Mesendoderm (in vitro differentiated cells): Measurements from ENCODE around the gene ZFPM1.

Experiments used
- DNase-seq: peaks from one replicate; pipeline ENCODE4 v3.0.0; 2013
- H2AK5ac ChIP-seq: 2 replicates; pipeline ENCODE4 v1.6.1; 2013; ENCODE audit warnings: low read length, inconsistent platforms
- H2BK120ac ChIP-seq: 2 replicates; pipeline ENCODE4 v1.6.1; 2013; ENCODE audit warnings: low read depth, mild to moderate bottlenecking, low read length, moderate library complexity, mixed read lengths
- H2BK15ac ChIP-seq: replicated peaks from 2 replicates; pipeline ENCODE4 v1.6.1; 2013; ENCODE audit warnings: low read depth, mild to moderate bottlenecking, moderate library complexity
- H2BK5ac ChIP-seq: 2 replicates; pipeline ENCODE4 v1.6.1; 2013; ENCODE audit warnings: low read length, inconsistent platforms
- H3K18ac ChIP-seq: 2 replicates; pipeline ENCODE4 v1.6.1; 2013; ENCODE audit warnings: mild to moderate bottlenecking, low read length, mixed read lengths
- H3K23ac ChIP-seq: one replicate; pipeline ENCODE4 v1.6.1; 2013; ENCODE audit warnings: low read length
- H3K27ac ChIP-seq: 2 replicates; pipeline ENCODE4 v1.5.1; 2013; ENCODE audit warnings: low read depth, mild to moderate bottlenecking, inconsistent platforms, low read length, moderate library complexity
- H3K27me3 ChIP-seq: 2 replicates; pipeline ENCODE4 v1.6.1; 2013; ENCODE audit warnings: low read length, control low read depth, mild to moderate bottlenecking, inconsistent platforms; ENCODE audit not compliant: insufficient read depth, poor library complexity
- H3K36me3 ChIP-seq: 2 replicates; pipeline ENCODE4 v1.6.1; 2013; ENCODE audit warnings: low read length, inconsistent platforms; ENCODE audit not compliant: control insufficient read depth, insufficient read depth
- H3K4ac ChIP-seq: one replicate; pipeline ENCODE4 v1.6.1; 2013; ENCODE audit warnings: low read depth, mild to moderate bottlenecking, low read length, moderate library complexity
- H3K4me1 ChIP-seq: 2 replicates; pipeline ENCODE4 v1.6.1; 2013; ENCODE audit warnings: low read depth, low read length, inconsistent platforms; ENCODE audit not compliant: control insufficient read depth
- H3K4me2 ChIP-seq: 2 replicates; pipeline ENCODE4 v1.6.1; 2013; ENCODE audit warnings: low read length
- H3K4me3 ChIP-seq: 2 replicates; pipeline ENCODE4 v1.5.1; 2013; ENCODE audit warnings: mild to moderate bottlenecking, low read length
- H3K56ac ChIP-seq: one replicate; pipeline ENCODE4 v1.6.1; 2013; ENCODE audit warnings: low read length
- H3K79me1 ChIP-seq: 2 replicates; pipeline ENCODE4 v1.6.1; 2013; ENCODE audit warnings: low read length, inconsistent platforms
- H3K79me2 ChIP-seq: 2 replicates; pipeline ENCODE4 v1.6.1; 2013; ENCODE audit warnings: mild to moderate bottlenecking, low read length; ENCODE audit not compliant: control insufficient read depth, insufficient read depth
- H3K9ac ChIP-seq: 2 replicates; pipeline ENCODE4 v1.6.1; 2013; ENCODE audit warnings: low read length, inconsistent platforms
- H4K5ac ChIP-seq: one replicate; pipeline ENCODE4 v1.6.1; 2013; ENCODE audit warnings: low read length
- H4K8ac ChIP-seq: one replicate; pipeline ENCODE4 v1.6.1; 2013; ENCODE audit warnings: low read depth, mild to moderate bottlenecking, control low read depth, low read length, moderate library complexity
- WGBS: extraction: QIAGEN DNeasy Blood & Tissue Kit; methylation state at CpG from one replicate; pipeline ENCODE4 v1.1.7; 2013; ENCODE audit warnings: low lambda C conversion rate, missing lambda C conversion rate; ENCODE audit not compliant: insufficient coverage; ENCODE audit errors: extremely low coverage; 5-methylcytosine and 5-hydroxymethylcytosine counted together

ZFPM1 gene

GRCh38 chr16:88432753-88433152 is 20.3 kb upstream of the ZFPM1 start:
- Histone ChIP-seq H3K36me3 (no peaks in the 10 kb centered on the region), H4K8ac (no peak overlapping the region), H3K23ac (no peak overlapping the region), H2AK5ac (no peak overlapping the region), H3K56ac (no peak overlapping the region), H3K27ac (no peak overlapping the region), H3K4me3 (no peak overlapping the region), H4K5ac (no peak overlapping the region), H3K79me1 (no peaks in the 10 kb centered on the region), H3K4me1 (no peaks in the 10 kb centered on the region), H2BK5ac (no peak overlapping the region), H2BK120ac (no peak overlapping the region), H3K9ac (no peak overlapping the region), H3K4me2 (no peak overlapping the region), H3K79me2 (no peaks in the 10 kb centered on the region), H2BK15ac (no peak overlapping the region), H3K27me3 (no peaks in the 10 kb centered on the region), H3K4ac (no peak overlapping the region), H3K18ac (no peak overlapping the region)
- DNase-seq = no peak
- WGBS = no CpG with 5 or more reads among the region's 9 CpGs

- no peak overlapping the region for H2BK15ac ChIP-seq
- no peaks in the 10 kb centered on the region for H3K4me1 ChIP-seq
- no peak overlapping the region for H4K8ac ChIP-seq
- H2BK120ac ChIP-seq = no peak overlapping the region
- no peak overlapping the region for H2BK5ac ChIP-seq
- no CpG with 5 or more reads among the region's 25 CpGs for WGBS
- H3K79me1 ChIP-seq = no peaks in the 10 kb centered on the region
- H3K27ac ChIP-seq = no peak overlapping the region
- no peak overlapping the region for H3K4me3 ChIP-seq
- no peaks in the 10 kb centered on the region for H3K27me3 ChIP-seq
- H3K36me3 ChIP-seq = no peaks in the 10 kb centered on the region
- no peak overlapping the region for H3K9ac ChIP-seq
- H3K79me2 ChIP-seq = no peaks in the 10 kb centered on the region
- H4K5ac ChIP-seq = no peak overlapping the region
- no peak overlapping the region for H3K56ac ChIP-seq
- H3K23ac ChIP-seq = no peak overlapping the region
- H3K4ac ChIP-seq = no peak overlapping the region
- no peak for DNase-seq
- H2AK5ac ChIP-seq = no peak overlapping the region
- no peak overlapping the region for H3K4me2 ChIP-seq
- no peak overlapping the region for H3K18ac ChIP-seq
These were observed 19.3 kb upstream of the ZFPM1 start for GRCh38 chr16:88433632-88434352.

- Histone ChIP-seq H3K79me1 (no peaks in the 10 kb centered on the region), H3K79me2 (no peaks in the 10 kb centered on the region), H3K18ac (no peak overlapping the region), H3K4ac (no peak overlapping the region), H3K9ac (no peak overlapping the region), H2BK5ac (no peak overlapping the region), H3K4me3 (no peak overlapping the region), H3K4me2 (no peak overlapping the region), H3K36me3 (no peaks in the 10 kb centered on the region), H2AK5ac (no peak overlapping the region), H2BK120ac (no peak overlapping the region), H2BK15ac (no peak overlapping the region), H4K5ac (no peak overlapping the region), H4K8ac (no peak overlapping the region), H3K27me3 (no peaks in the 10 kb centered on the region), H3K27ac (no peak overlapping the region), H3K4me1 (no peaks in the 10 kb centered on the region), H3K56ac (no peak overlapping the region), H3K23ac (no peak overlapping the region)
- WGBS = no CpG with 5 or more reads among the region's 10 CpGs
- DNase-seq = no peak
These were observed 18.8 kb upstream of the ZFPM1 start for GRCh38 chr16:88434353-88434690.

- H3K36me3 ChIP-seq = no peaks in the 10 kb centered on the region
- no peak overlapping the region for H3K23ac ChIP-seq
- H3K18ac ChIP-seq = no peak overlapping the region
- no peak overlapping the region for H2BK120ac ChIP-seq
- H3K4me2 ChIP-seq = no peak overlapping the region
- no peak for DNase-seq
- H3K27ac ChIP-seq = no peak overlapping the region
- H3K27me3 ChIP-seq = no peaks in the 10 kb centered on the region
- no peaks in the 10 kb centered on the region for H3K4me1 ChIP-seq
- H3K79me2 ChIP-seq = no peaks in the 10 kb centered on the region
- no peak overlapping the region for H2BK15ac ChIP-seq
- H4K5ac ChIP-seq = no peak overlapping the region
- H3K79me1 ChIP-seq = no peaks in the 10 kb centered on the region
- no peak overlapping the region for H2AK5ac ChIP-seq
- H3K4ac ChIP-seq = no peak overlapping the region
- H3K56ac ChIP-seq = no peak overlapping the region
- no peak overlapping the region for H4K8ac ChIP-seq
- no peak overlapping the region for H2BK5ac ChIP-seq
- no peak overlapping the region for H3K9ac ChIP-seq
- H3K4me3 ChIP-seq = no peak overlapping the region
- no CpG with 5 or more reads among the region's 18 CpGs for WGBS
These were observed 18.3 kb upstream of the ZFPM1 start for GRCh38 chr16:88434746-88435145.

- no CpG with 5 or more reads among the region's 36 CpGs for WGBS
- no peaks in the 10 kb centered on the region for H3K4me1 ChIP-seq
- no peak overlapping the region for H2BK15ac ChIP-seq
- H3K9ac ChIP-seq = no peak overlapping the region
- no peak overlapping the region for H3K23ac ChIP-seq
- H3K18ac ChIP-seq = no peak overlapping the region
- H3K4me2 ChIP-seq = no peak overlapping the region
- no peak overlapping the region for H3K4me3 ChIP-seq
- no peak overlapping the region for H3K4ac ChIP-seq
- no peak overlapping the region for H2AK5ac ChIP-seq
- H3K27me3 ChIP-seq = no peaks in the 10 kb centered on the region
- H3K79me2 ChIP-seq = no peaks in the 10 kb centered on the region
- H4K5ac ChIP-seq = no peak overlapping the region
- H2BK5ac ChIP-seq = no peak overlapping the region
- H4K8ac ChIP-seq = no peak overlapping the region
- H3K27ac ChIP-seq = no peak overlapping the region
- no peaks in the 10 kb centered on the region for H3K79me1 ChIP-seq
- H2BK120ac ChIP-seq = no peak overlapping the region
- no peak overlapping the region for H3K56ac ChIP-seq
- H3K36me3 ChIP-seq = no peaks in the 10 kb centered on the region
- DNase-seq = no peak
These were observed 17.4 kb upstream of the ZFPM1 start for GRCh38 chr16:88435437-88436355.
